NCI-H510A (cell line): ENCODE results near the gene FAM13A.

ENCODE experiments used
- DNase-seq: peaks from one replicate; lab custom pipeline; 2025; lab: John Stamatoyannopoulos, UW

FAM13A gene

GRCh38 chr4:88745581-88746163, 311.3 kb downstream of the FAM13A start:
- DNase-seq, result no peak

- no peak for DNase-seq
Observed at GRCh38 chr4:88745175-88745574, 311.8 kb downstream of the FAM13A start.

GRCh38 chr4:88744609-88745008, 312.4 kb downstream of the FAM13A start:
- DNase-seq, result no peak

GRCh38 chr4:88743696-88744095, 313.3 kb downstream of the FAM13A start:
- DNase-seq, result no peak

- DNase-seq, result no peak
Observed at GRCh38 chr4:88742561-88742960, 314.4 kb downstream of the FAM13A start.

- DNase-seq, result peak; percentile 46
Observed at GRCh38 chr4:88738180-88738579, 318.8 kb downstream of the FAM13A start.

GRCh38 chr4:88737307-88737941, 319.6 kb downstream of the FAM13A start:
- DNase-seq, result peak; percentile 66

GRCh38 chr4:88736264-88736663, 320.7 kb downstream of the FAM13A start:
- DNase-seq, result no peak

GRCh38 chr4:88735564-88735963, 321.4 kb downstream of the FAM13A start:
- DNase-seq, result no peak

GRCh38 chr4:88734403-88734949, 322.5 kb downstream of the FAM13A start:
- DNase-seq, result no peak

- DNase-seq, result no peak
Observed at GRCh38 chr4:88732714-88733368, 324.1 kb downstream of the FAM13A start.

- no peak for DNase-seq
Observed at GRCh38 chr4:88731381-88731780, 325.6 kb downstream of the FAM13A start.

GRCh38 chr4:88730811-88731210, 326.2 kb downstream of the FAM13A start:
- no peak for DNase-seq

GRCh38 chr4:88729146-88729760, 327.7 kb downstream of the FAM13A start:
- DNase-seq, result no peak

GRCh38 chr4:88728146-88728545, 328.8 kb downstream of the FAM13A start:
- no peak for DNase-seq

GRCh38 chr4:88725986-88726385, 331.0 kb downstream of the FAM13A start:
- DNase-seq, result no peak

- DNase-seq, result no peak
Observed at GRCh38 chr4:88725143-88725542, 331.8 kb downstream of the FAM13A start.

- DNase-seq, result no peak
Observed at GRCh38 chr4:88724406-88724805, 332.6 kb downstream of the FAM13A start.

GRCh38 chr4:88722828-88723227, 334.2 kb downstream of the FAM13A start:
- no peak for DNase-seq

GRCh38 chr4:88722276-88722780, 334.7 kb downstream of the FAM13A start:
- DNase-seq, result no peak

- DNase-seq, result no peak
Observed at GRCh38 chr4:88720451-88721428, 336.2 kb downstream of the FAM13A start.
